Trophoblast cell (in vitro differentiated cells and primary cell): ENCODE results near the gene HHAT.

Source experiments
- DNase-seq, 2 donors: peaks; one replicate each; pipeline ENCODE4 v3.0.0-alpha.2; 2016
- H2AFZ ChIP-seq: 2 replicates; pipeline ENCODE4 v1.6.1; 2013; ENCODE audit warnings: low read length, moderate library complexity, mild to moderate bottlenecking; ENCODE audit not compliant: insufficient read depth, poor library complexity
- H2AK5ac ChIP-seq: 2 replicates; pipeline ENCODE4 v1.6.1; 2013; ENCODE audit warnings: mild to moderate bottlenecking, low read length
- H2BK120ac ChIP-seq: 2 replicates; pipeline ENCODE4 v1.6.1; 2013; ENCODE audit warnings: low read length, mild to moderate bottlenecking, moderate library complexity; ENCODE audit not compliant: insufficient read depth, poor library complexity
- H2BK12ac ChIP-seq: 2 replicates; pipeline ENCODE4 v1.6.1; 2013; ENCODE audit warnings: mild to moderate bottlenecking, low read length, moderate library complexity
- H2BK5ac ChIP-seq: 2 replicates; pipeline ENCODE4 v1.6.1; 2013; ENCODE audit warnings: low read length, low read depth, moderate library complexity, mild to moderate bottlenecking; ENCODE audit not compliant: poor library complexity
- H3K14ac ChIP-seq: 2 replicates; pipeline ENCODE4 v1.6.1; 2013; ENCODE audit warnings: mild to moderate bottlenecking, low read length
- H3K18ac ChIP-seq: 2 replicates; pipeline ENCODE4 v1.6.1; 2013; ENCODE audit warnings: mild to moderate bottlenecking, low read length
- H3K23ac ChIP-seq: 2 replicates; pipeline ENCODE4 v1.6.1; 2013; ENCODE audit warnings: low read length
- H3K27ac ChIP-seq: 2 replicates; pipeline ENCODE4 v1.5.1; 2013; ENCODE audit warnings: low read depth, mild to moderate bottlenecking, inconsistent platforms, low read length, moderate library complexity
- H3K27me3 ChIP-seq: 2 replicates; pipeline ENCODE4 v1.6.1; 2013; ENCODE audit warnings: inconsistent platforms, mild to moderate bottlenecking, low read length, moderate library complexity; ENCODE audit not compliant: insufficient read depth
- H3K36me3 ChIP-seq, 2 experiments: 1 replicate in 1 of 2; 2 replicates in 1 of 2; pipeline ENCODE4 v1.6.1; 2013; ENCODE audit warnings: low read length in 2 of 2, mild to moderate bottlenecking in 2 of 2, moderate library complexity in 1 of 2; ENCODE audit not compliant: insufficient read depth in 2 of 2, control insufficient read depth in 1 of 2
- H3K4ac ChIP-seq: 2 replicates; pipeline ENCODE4 v1.6.1; 2013; ENCODE audit warnings: low read depth, mild to moderate bottlenecking, low read length, moderate library complexity
- H3K4me1 ChIP-seq, 2 experiments: 1 replicate in 1 of 2; 2 replicates in 1 of 2; pipeline ENCODE4 v1.6.1; 2013; ENCODE audit warnings: low read length in 2 of 2, mild to moderate bottlenecking in 2 of 2, moderate library complexity in 1 of 2; ENCODE audit not compliant: insufficient read depth in 2 of 2, control insufficient read depth in 1 of 2
- H3K4me2 ChIP-seq: 2 replicates; pipeline ENCODE4 v1.6.1; 2013; ENCODE audit warnings: inconsistent platforms, mild to moderate bottlenecking, low read length, moderate library complexity
- H3K4me3 ChIP-seq: 2 replicates; pipeline ENCODE4 v1.5.1; 2013; ENCODE audit warnings: mild to moderate bottlenecking, low read depth, low read length, inconsistent platforms
- H3K79me1 ChIP-seq: one replicate; pipeline ENCODE4 v1.6.1; 2013; ENCODE audit warnings: low read length
- H3K79me2 ChIP-seq: 2 replicates; pipeline ENCODE4 v1.6.1; 2013; ENCODE audit warnings: low read length, mild to moderate bottlenecking; ENCODE audit not compliant: control insufficient read depth, insufficient read depth, poor library complexity
- H3K9ac ChIP-seq: 2 replicates; pipeline ENCODE4 v1.6.1; 2013; ENCODE audit warnings: mild to moderate bottlenecking, low read length
- H3K9me3 ChIP-seq: 2 replicates; pipeline ENCODE4 v1.6.1; 2013; ENCODE audit warnings: low read depth, mild to moderate bottlenecking, control low read depth, inconsistent platforms, low read length; ENCODE audit not compliant: insufficient read depth
- H4K12ac ChIP-seq: 2 replicates; pipeline ENCODE4 v1.6.1; 2013; ENCODE audit warnings: low read depth, mild to moderate bottlenecking, low read length, moderate library complexity
- H4K8ac ChIP-seq: 2 replicates; pipeline ENCODE4 v1.6.1; 2013; ENCODE audit warnings: low read depth, mild to moderate bottlenecking, low read length, moderate library complexity
- H4K91ac ChIP-seq: one replicate; pipeline ENCODE4 v1.6.1; 2013; ENCODE audit warnings: low read depth, mild to moderate bottlenecking, low read length, moderate library complexity
- WGBS: extraction: QIAGEN DNeasy Blood & Tissue Kit; methylation state at CpG from one replicate; pipeline ENCODE4 v1.1.7; 2013; ENCODE audit warnings: missing lambda C conversion rate; ENCODE audit not compliant: insufficient read length, insufficient coverage; ENCODE audit errors: extremely low coverage; 5-methylcytosine and 5-hydroxymethylcytosine counted together

The HHAT gene

GRCh38 chr1:210294999-210295745, 33.5 kb upstream of the HHAT start:
- Histone ChIP-seq H4K8ac (peak overlapping the region; percentile 66), H3K4ac (peak overlapping the region; percentile 19), H3K4me1 (peaks cover 22 to 38% of the 10 kb centered on the region in 2 experiments), H4K12ac (peak overlapping the region; percentile 70), H3K79me2 (peaks cover 5% of the 10 kb centered on the region), H3K36me3 (no peaks in the 10 kb centered on the region), H2AK5ac (peak overlapping the region; percentile 85), H2AFZ (peak overlapping the region; percentile 11), H3K27ac (peak overlapping the region; percentile 97), H3K18ac (peak overlapping the region; percentile 35), H2BK12ac (peak overlapping the region; percentile 88), H3K23ac (no peak overlapping the region), H3K4me2 (peak overlapping the region; percentile 34), H4K91ac (peak overlapping the region; percentile 95), H3K4me3 (no peak overlapping the region), H3K79me1 (peaks cover 37% of the 10 kb centered on the region), H2BK5ac (peak overlapping the region; percentile 90), H3K27me3 (no peaks in the 10 kb centered on the region), H3K9ac (no peak overlapping the region), H2BK120ac (peak overlapping the region; percentile 90), H3K9me3 (no peaks in the 10 kb centered on the region), H3K14ac (peak overlapping the region; percentile 70)
- peak; percentile 91 to 93 for DNase-seq
- no CpG with 5 or more reads among the region's 10 CpGs for whole genome bisulfite sequencing

- H3K14ac ChIP-seq: peak overlapping the region; percentile 40
- H4K8ac ChIP-seq: no peak overlapping the region
- peak overlapping the region; percentile 90 for H4K91ac ChIP-seq
- H3K9ac ChIP-seq: no peak overlapping the region
- H3K79me2 ChIP-seq: peaks cover 3% of the 10 kb centered on the region
- peaks cover 34% of the 10 kb centered on the region for H3K79me1 ChIP-seq
- H3K36me3 ChIP-seq: no peaks in the 10 kb centered on the region
- peak overlapping the region; percentile 1 for H2BK5ac ChIP-seq
- H2AK5ac ChIP-seq: peak overlapping the region; percentile 2
- no peak overlapping the region for H3K4me3 ChIP-seq
- WGBS: no CpG with 5 or more reads among the region's 3 CpGs
- no peak overlapping the region for H3K23ac ChIP-seq
- H3K4me1 ChIP-seq: peaks cover 19 to 36% of the 10 kb centered on the region in 2 experiments
- no peak overlapping the region for H3K27ac ChIP-seq
- no peak overlapping the region for H3K18ac ChIP-seq
- no peak overlapping the region for H4K12ac ChIP-seq
- H3K4ac ChIP-seq: no peak overlapping the region
- DNase-seq: no peak
- no peaks in the 10 kb centered on the region for H3K9me3 ChIP-seq
- no peaks in the 10 kb centered on the region for H3K27me3 ChIP-seq
- no peak overlapping the region for H2AFZ ChIP-seq
- peak overlapping the region; percentile 75 for H2BK12ac ChIP-seq
- H2BK120ac ChIP-seq: peak overlapping the region; percentile 90
- H3K4me2 ChIP-seq: no peak overlapping the region
Measured at GRCh38 chr1:210296682-210297081, 32.0 kb upstream of the HHAT start.

GRCh38 chr1:210298296-210298695, 30.4 kb upstream of the HHAT start:
- Histone ChIP-seq H3K27ac (no peak overlapping the region), H3K79me1 (peaks cover 23% of the 10 kb centered on the region), H3K4me1 (peaks cover 19 to 32% of the 10 kb centered on the region in 2 experiments), H3K9me3 (no peaks in the 10 kb centered on the region), H4K12ac (no peak overlapping the region), H2BK5ac (no peak overlapping the region), H3K9ac (no peak overlapping the region), H4K8ac (no peak overlapping the region), H3K27me3 (no peaks in the 10 kb centered on the region), H3K36me3 (no peaks in the 10 kb centered on the region), H2AK5ac (peak overlapping the region; percentile 96), H3K23ac (no peak overlapping the region), H3K4me2 (no peak overlapping the region), H3K4ac (peak overlapping the region; percentile 17), H2BK12ac (peak overlapping the region; percentile 92), H3K18ac (no peak overlapping the region), H2BK120ac (peak overlapping the region; percentile 79), H2AFZ (no peak overlapping the region), H3K79me2 (peaks cover 3% of the 10 kb centered on the region), H4K91ac (peak overlapping the region; percentile 92), H3K14ac (peak overlapping the region; percentile 69), H3K4me3 (no peak overlapping the region)
- no CpG with 5 or more reads among the region's 7 CpGs for WGBS
- DNase-seq: no peak

- Histone ChIP-seq H3K4me1 (peaks cover 17 to 28% of the 10 kb centered on the region in 2 experiments), H3K18ac (no peak overlapping the region), H3K79me2 (peaks cover 3% of the 10 kb centered on the region), H3K27me3 (no peaks in the 10 kb centered on the region), H2BK12ac (no peak overlapping the region), H4K91ac (peak overlapping the region; percentile 92), H4K8ac (no peak overlapping the region), H3K36me3 (no peaks in the 10 kb centered on the region), H3K4me2 (no peak overlapping the region), H3K9ac (no peak overlapping the region), H3K4me3 (no peak overlapping the region), H2BK120ac (peak overlapping the region; percentile 79), H3K14ac (no peak overlapping the region), H2BK5ac (no peak overlapping the region), H3K79me1 (peaks cover 20% of the 10 kb centered on the region), H3K23ac (no peak overlapping the region), H3K4ac (no peak overlapping the region), H3K9me3 (no peaks in the 10 kb centered on the region), H2AFZ (no peak overlapping the region), H4K12ac (no peak overlapping the region), H3K27ac (no peak overlapping the region), H2AK5ac (no peak overlapping the region)
- peak in 1 of 2 donors; percentile 72 for DNase-seq
Measured at GRCh38 chr1:210298936-210299335, 29.8 kb upstream of the HHAT start.
